Stimulated activated memory B cell treated with anti-CD40 and anti-IgM and Interleukin-4, amounts not matched to agents 10 μg/mL and 1 μg/mL and 100 μg/mL, for 72 hours (primary cell): ENCODE data around the gene KIF1A.

Source experiments
- ATAC-seq: fragments of 150-1000 bp; cut with Tn5 transposase; 2 replicates; pipeline ENCODE4 v1.10.0; 2021
- H3K27ac Mint-ChIP-seq: one replicate; pipeline ENCODE4 v1.8.0; 2022; ENCODE audit warnings: mild to moderate bottlenecking, mixed read lengths
- H3K27me3 Mint-ChIP-seq: one replicate; pipeline ENCODE4 v1.8.0; 2022; ENCODE audit warnings: mixed read lengths
- H3K36me3 Mint-ChIP-seq: one replicate; pipeline ENCODE4 v1.8.0; 2022; ENCODE audit warnings: mixed read lengths
- H3K4me1 Mint-ChIP-seq: one replicate; pipeline ENCODE4 v1.8.0; 2022; ENCODE audit warnings: mixed read lengths
- H3K4me3 Mint-ChIP-seq: one replicate; pipeline ENCODE4 v1.8.0; 2022; ENCODE audit warnings: mild to moderate bottlenecking, moderate library complexity, mixed read lengths
- H3K9me3 Mint-ChIP-seq: one replicate; pipeline ENCODE4 v1.8.0; 2022; ENCODE audit warnings: mixed read lengths

Gene KIF1A

DNA sequence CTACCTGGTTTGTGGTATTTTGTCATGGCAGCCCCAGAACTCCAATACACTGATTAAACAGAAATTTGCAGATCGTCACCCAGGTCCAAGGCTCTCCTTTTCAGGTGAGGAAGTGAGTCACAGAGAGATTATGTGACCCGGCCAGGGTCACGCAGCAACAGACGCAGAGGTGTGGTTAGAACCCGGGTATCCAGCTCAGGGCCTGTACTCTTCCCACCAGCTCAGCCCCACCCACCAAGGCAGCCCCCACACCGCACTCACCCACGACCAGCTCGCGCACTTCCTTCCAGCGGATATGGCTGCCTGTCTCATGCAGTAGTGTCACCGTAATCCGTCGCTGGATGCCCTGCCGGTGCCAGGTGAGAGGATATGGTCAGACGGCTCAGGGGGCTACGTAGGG is 80.2 kb downstream of the KIF1A start:
- ATAC-seq: no peak
- Mint-ChIP-seq H3K4me3 (no peak overlapping the region), H3K36me3 (no peaks in the 10 kb centered on the region), H3K9me3 (no peaks in the 10 kb centered on the region), H3K27ac (no peak overlapping the region), H3K4me1 (no peaks in the 10 kb centered on the region), H3K27me3 (peaks cover 26% of the 10 kb centered on the region)

DNA sequence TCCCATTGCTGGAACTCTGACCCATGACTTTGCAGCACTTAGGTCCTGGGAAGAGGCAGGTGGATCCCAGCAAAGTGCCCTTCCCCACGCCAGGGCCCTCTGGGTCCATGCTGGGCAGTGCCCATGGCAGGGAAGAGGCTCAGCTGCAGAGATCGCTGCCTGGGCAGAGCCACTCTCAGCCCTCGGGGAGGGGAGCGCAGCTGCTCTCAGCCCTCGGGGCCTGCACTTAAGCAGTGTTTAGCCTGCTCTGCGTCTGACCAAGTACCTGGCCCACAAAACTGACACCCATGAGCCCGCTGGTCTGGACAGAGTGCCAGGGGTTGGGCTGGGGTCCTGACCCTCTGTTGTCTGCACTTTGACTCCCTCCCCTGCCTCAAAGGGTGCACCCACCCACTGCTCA is 82.1 kb downstream of the KIF1A start:
- H3K4me3 Mint-ChIP-seq: no peak overlapping the region
- H3K27me3 Mint-ChIP-seq: peaks cover 40% of the 10 kb centered on the region
- no peak overlapping the region for H3K27ac Mint-ChIP-seq
- H3K9me3 Mint-ChIP-seq: no peaks in the 10 kb centered on the region
- no peaks in the 10 kb centered on the region for H3K4me1 Mint-ChIP-seq
- H3K36me3 Mint-ChIP-seq: no peaks in the 10 kb centered on the region
- no peak for ATAC-seq

DNA sequence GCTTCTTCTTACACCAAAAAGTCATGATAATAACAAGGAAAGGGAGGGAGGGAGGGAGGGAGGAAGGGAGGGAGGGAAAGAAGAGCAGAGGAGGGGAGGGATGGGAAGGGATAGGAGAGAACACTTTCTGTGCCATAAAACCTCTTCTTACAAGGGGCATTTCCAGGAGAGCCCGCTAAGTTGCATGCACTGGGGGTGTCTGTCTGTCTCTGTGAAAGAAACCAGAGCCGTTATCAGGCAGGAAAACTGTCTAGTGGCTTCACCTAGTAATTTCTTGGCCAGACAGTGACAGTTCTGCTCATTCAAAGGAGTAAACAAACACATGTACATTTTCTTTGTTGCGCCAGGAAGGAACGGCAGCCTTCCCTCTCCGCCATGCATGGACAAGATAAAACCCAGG is 82.5 kb downstream of the KIF1A start:
- H3K27me3 Mint-ChIP-seq: peaks cover 44% of the 10 kb centered on the region
- H3K27ac Mint-ChIP-seq: no peak overlapping the region
- ATAC-seq: no peak
- no peaks in the 10 kb centered on the region for H3K4me1 Mint-ChIP-seq
- H3K9me3 Mint-ChIP-seq: no peaks in the 10 kb centered on the region
- no peak overlapping the region for H3K4me3 Mint-ChIP-seq
- H3K36me3 Mint-ChIP-seq: no peaks in the 10 kb centered on the region

DNA sequence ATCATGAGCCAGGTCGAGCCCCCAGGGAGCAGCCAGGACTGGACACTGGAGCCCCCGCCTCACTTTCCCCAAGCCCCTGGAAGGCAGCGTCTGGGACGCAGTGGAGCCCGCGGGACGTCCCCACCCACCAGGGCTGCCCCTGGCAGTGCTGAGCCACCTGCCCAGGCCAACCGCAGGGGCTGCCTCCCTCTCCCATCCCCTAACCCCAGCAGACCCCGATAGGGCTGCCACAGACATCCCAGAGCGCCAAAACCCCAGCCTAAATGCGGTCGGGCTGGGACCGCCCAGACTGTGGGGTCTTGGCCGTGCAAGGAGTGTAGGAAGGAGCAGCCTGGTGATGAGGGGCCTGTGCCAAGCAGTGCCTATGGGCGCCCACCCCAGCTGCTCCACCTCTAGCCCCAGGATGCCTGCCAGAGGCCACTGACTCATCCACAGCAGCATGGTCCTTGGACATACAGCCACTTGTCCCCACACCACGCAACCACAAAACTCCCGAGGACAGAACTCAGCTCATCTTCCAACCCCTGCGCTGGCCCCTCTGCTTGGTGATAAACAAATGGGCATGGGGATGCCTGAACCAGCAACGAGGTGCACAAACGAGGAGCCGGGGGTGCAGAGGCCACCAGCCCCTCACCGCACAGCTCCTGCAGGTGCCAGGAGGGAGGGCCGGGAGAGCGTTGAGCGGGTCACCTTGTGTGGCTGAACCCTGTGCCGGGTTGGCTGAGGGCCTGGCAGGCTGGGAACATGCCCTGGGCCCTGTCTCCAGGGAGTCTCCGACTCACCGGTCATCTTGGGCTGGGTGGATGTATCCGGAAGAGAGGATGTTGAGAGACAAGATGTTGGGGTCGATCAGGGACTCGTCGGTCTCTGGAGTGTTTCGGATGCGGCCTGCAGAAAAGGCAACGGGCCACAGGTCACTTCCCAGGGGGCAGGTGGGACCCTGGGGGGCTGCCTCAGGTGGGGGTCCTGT is 83.5 kb downstream of the KIF1A start:
- Mint-ChIP-seq H3K27me3 (peaks cover 44% of the 10 kb centered on the region), H3K27ac (no peak overlapping the region), H3K36me3 (no peaks in the 10 kb centered on the region), H3K9me3 (no peaks in the 10 kb centered on the region), H3K4me1 (no peaks in the 10 kb centered on the region), H3K4me3 (no peak overlapping the region)
- ATAC-seq: no peak

- no peaks in the 10 kb centered on the region for H3K4me1 Mint-ChIP-seq
- no peak overlapping the region for H3K4me3 Mint-ChIP-seq
- no peaks in the 10 kb centered on the region for H3K9me3 Mint-ChIP-seq
- H3K36me3 Mint-ChIP-seq: no peaks in the 10 kb centered on the region
- peaks cover 39% of the 10 kb centered on the region for H3K27me3 Mint-ChIP-seq
- ATAC-seq: no peak
- H3K27ac Mint-ChIP-seq: no peak overlapping the region
Measured at GRCh38 chr2:240735476-240735875, 84.5 kb downstream of the KIF1A start.

- H3K4me1 Mint-ChIP-seq: no peaks in the 10 kb centered on the region
- H3K9me3 Mint-ChIP-seq: no peaks in the 10 kb centered on the region
- H3K36me3 Mint-ChIP-seq: no peaks in the 10 kb centered on the region
Measured at GRCh38 chr2:240734756-240735155, 85.3 kb downstream of the KIF1A start.

DNA sequence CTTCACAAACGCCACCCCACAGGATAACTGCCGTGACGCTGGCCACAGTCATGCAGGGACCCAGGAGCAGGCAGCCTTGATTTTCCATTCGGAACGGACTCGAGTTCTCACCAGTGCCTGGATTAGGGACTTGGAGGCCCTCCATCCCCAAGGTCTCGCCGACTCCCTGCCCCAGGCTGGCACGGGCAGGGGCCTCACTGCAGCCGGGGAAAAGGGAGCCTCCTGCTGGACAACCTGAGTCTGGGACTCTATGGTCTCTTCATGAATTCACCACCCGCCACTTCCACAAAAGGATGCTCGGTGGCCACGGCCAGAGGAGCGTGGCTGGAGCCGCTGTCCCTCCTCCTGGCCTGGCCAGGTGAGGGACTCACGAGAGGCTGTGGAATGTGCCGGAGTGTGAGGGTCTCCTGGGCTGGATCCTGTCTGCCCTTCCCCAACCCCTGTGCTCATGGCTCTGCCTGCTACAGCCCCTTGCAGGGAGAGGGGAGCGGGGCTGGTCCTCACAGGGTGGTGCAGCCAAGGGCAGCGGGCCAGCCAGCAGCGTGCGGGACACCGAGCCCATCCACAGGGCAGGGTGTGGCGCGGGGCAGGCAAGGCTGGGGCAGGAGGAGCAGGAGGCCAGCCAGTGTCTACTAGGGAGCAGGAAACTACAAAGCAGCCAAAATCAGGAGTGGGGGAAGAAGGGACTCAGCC is 86.1 kb downstream of the KIF1A start:
- H3K4me3 Mint-ChIP-seq: no peak overlapping the region
- H3K27ac Mint-ChIP-seq: no peak overlapping the region
- no peaks in the 10 kb centered on the region for H3K36me3 Mint-ChIP-seq
- ATAC-seq: no peak
- H3K27me3 Mint-ChIP-seq: peaks cover 44% of the 10 kb centered on the region
- H3K9me3 Mint-ChIP-seq: no peaks in the 10 kb centered on the region
- no peaks in the 10 kb centered on the region for H3K4me1 Mint-ChIP-seq

More at GRCh38 chr2:240734756-240735155, 85.3 kb downstream of the KIF1A start:
- Mint-ChIP-seq H3K27ac (no peak overlapping the region), H3K4me3 (no peak overlapping the region), H3K27me3 (peaks cover 44% of the 10 kb centered on the region)
- no peak for ATAC-seq

GRCh38 chr2:240732911-240733622 is 87.0 kb downstream of the KIF1A start:
- Mint-ChIP-seq H3K9me3 (no peaks in the 10 kb centered on the region), H3K27ac (no peak overlapping the region), H3K4me3 (no peak overlapping the region), H3K36me3 (no peaks in the 10 kb centered on the region), H3K4me1 (no peaks in the 10 kb centered on the region), H3K27me3 (peaks cover 46% of the 10 kb centered on the region)
- no peak for ATAC-seq

- no peak for ATAC-seq
- no peak overlapping the region for H3K27ac Mint-ChIP-seq
- no peaks in the 10 kb centered on the region for H3K4me1 Mint-ChIP-seq
- H3K36me3 Mint-ChIP-seq: no peaks in the 10 kb centered on the region
- H3K9me3 Mint-ChIP-seq: no peaks in the 10 kb centered on the region
- peaks cover 55% of the 10 kb centered on the region for H3K27me3 Mint-ChIP-seq
- no peak overlapping the region for H3K4me3 Mint-ChIP-seq
Measured at GRCh38 chr2:240732184-240732583, 87.8 kb downstream of the KIF1A start.

DNA sequence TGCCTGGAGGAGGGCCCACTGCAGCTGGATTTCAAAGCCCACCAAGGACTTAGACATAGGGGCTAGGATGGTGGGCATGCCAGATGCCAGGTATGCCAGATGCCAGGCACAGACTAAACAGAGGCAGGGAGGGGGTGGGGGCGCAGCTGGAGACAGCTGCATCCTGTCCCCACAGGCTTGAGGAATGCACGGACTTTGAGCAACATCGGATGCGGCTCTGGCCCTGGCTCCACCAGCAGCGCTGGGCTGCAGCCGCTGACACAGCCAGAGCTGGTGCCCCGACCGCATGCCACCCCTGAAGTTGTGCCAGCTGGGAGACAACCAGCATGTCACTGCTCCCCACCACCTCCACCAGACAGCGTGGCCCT is 88.9 kb downstream of the KIF1A start:
- H3K27ac Mint-ChIP-seq: no peak overlapping the region
- no peaks in the 10 kb centered on the region for H3K36me3 Mint-ChIP-seq
- H3K4me3 Mint-ChIP-seq: no peak overlapping the region
- H3K27me3 Mint-ChIP-seq: peaks cover 65% of the 10 kb centered on the region
- no peaks in the 10 kb centered on the region for H3K9me3 Mint-ChIP-seq
- no peaks in the 10 kb centered on the region for H3K4me1 Mint-ChIP-seq
- ATAC-seq: no peak

DNA sequence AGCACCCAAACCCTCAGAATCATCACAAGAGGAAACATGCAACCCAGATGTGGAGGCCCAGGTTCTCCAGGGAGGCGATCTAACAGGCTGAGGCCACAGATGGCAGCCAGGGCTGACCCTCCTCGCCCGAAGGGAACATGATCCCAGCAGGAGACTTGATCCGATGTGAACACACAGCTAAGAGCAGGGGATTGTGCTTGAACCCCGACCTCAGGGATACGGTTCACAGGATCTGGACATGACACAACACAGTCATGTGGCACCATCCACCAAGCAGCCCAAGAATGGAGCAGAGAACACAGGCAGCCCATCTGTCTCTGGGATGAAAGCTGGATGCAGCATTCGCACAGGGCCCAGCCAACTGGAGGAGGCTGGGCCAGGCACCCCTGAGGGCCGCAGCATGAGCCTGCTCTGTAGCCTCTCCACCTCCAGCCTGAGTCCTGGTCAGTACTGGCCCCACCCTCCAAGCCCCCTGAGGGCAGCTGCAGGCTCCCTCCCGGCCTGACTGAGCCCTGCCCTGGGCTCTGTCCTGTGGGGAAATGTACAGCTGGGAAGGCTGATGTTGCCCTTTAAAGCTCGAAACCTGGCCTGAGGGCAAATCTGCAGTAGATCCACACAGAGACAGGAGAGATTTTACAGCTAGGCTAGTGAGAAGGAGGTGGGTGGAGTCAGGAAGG is 89.4 kb downstream of the KIF1A start:
- H3K9me3 Mint-ChIP-seq: no peaks in the 10 kb centered on the region
- H3K27me3 Mint-ChIP-seq: peaks cover 70% of the 10 kb centered on the region
- H3K27ac Mint-ChIP-seq: no peak overlapping the region
- H3K4me3 Mint-ChIP-seq: no peak overlapping the region
- H3K4me1 Mint-ChIP-seq: no peaks in the 10 kb centered on the region
- no peaks in the 10 kb centered on the region for H3K36me3 Mint-ChIP-seq
- no peak for ATAC-seq

GRCh38 chr2:240728827-240729226 is 91.2 kb downstream of the KIF1A start:
- peaks cover 75% of the 10 kb centered on the region for H3K27me3 Mint-ChIP-seq
- no peaks in the 10 kb centered on the region for H3K9me3 Mint-ChIP-seq
- H3K4me3 Mint-ChIP-seq: no peak overlapping the region
- H3K4me1 Mint-ChIP-seq: no peaks in the 10 kb centered on the region
- no peak for ATAC-seq
- H3K36me3 Mint-ChIP-seq: no peaks in the 10 kb centered on the region
- H3K27ac Mint-ChIP-seq: no peak overlapping the region

- no peak for ATAC-seq
- no peak overlapping the region for H3K27ac Mint-ChIP-seq
- no peaks in the 10 kb centered on the region for H3K4me1 Mint-ChIP-seq
- H3K4me3 Mint-ChIP-seq: no peak overlapping the region
- no peaks in the 10 kb centered on the region for H3K9me3 Mint-ChIP-seq
- H3K36me3 Mint-ChIP-seq: no peaks in the 10 kb centered on the region
- H3K27me3 Mint-ChIP-seq: peaks cover 75% of the 10 kb centered on the region
Measured at GRCh38 chr2:240728361-240728760, 91.7 kb downstream of the KIF1A start.

GRCh38 chr2:240727913-240728312 is 92.1 kb downstream of the KIF1A start:
- Mint-ChIP-seq H3K27me3 (peaks cover 75% of the 10 kb centered on the region), H3K9me3 (no peaks in the 10 kb centered on the region), H3K4me3 (no peak overlapping the region), H3K4me1 (no peaks in the 10 kb centered on the region), H3K27ac (no peak overlapping the region), H3K36me3 (no peaks in the 10 kb centered on the region)
- no peak for ATAC-seq

GRCh38 chr2:240727439-240727838 is 92.6 kb downstream of the KIF1A start:
- no peaks in the 10 kb centered on the region for H3K9me3 Mint-ChIP-seq
- H3K4me1 Mint-ChIP-seq: no peaks in the 10 kb centered on the region
- peaks cover 75% of the 10 kb centered on the region for H3K27me3 Mint-ChIP-seq
- no peaks in the 10 kb centered on the region for H3K36me3 Mint-ChIP-seq
- H3K27ac Mint-ChIP-seq: no peak overlapping the region
- ATAC-seq: no peak
- no peak overlapping the region for H3K4me3 Mint-ChIP-seq
